Epithelial cell of proximal tubule (primary cell): ENCODE results near the gene RNPC3. TPM values are rescaled to one million over a fixed set of nuclear protein-coding genes. Genes with fewer than 3 reads are reported as not detected.
A peak's percentile ranks its signal among the peaks of the same experiment; 100 is the strongest.

Experiments
- DNase-seq: peaks from one replicate; pipeline ENCODE4 v3.0.0-alpha.2; 2011; ENCODE audit warnings: low read depth
- H3K4me3 ChIP-seq: 2 replicates; pipeline ENCODE4 v1.5.1; 2011; ENCODE audit warnings: low read depth, mild to moderate bottlenecking, low read length
- total RNA-seq: library from RNA; depleted of rRNA; stranded (reverse); fragments of >200 nt; gene quantifications from 2 replicates; pipeline ENCODE4 v1.2.3, GENCODE V29; 2015
- TF ChIP-seq, protein P1 (sequence below): conservative IDR thresholded peaks from 2 replicates; pipeline ENCODE4 v1.5.1; 2012; ENCODE audit warnings: low read depth, mild to moderate bottlenecking, low read length

Gene RNPC3
- total RNA-seq, 1 donor from 2014 or later: 6.4 TPM

DNA sequence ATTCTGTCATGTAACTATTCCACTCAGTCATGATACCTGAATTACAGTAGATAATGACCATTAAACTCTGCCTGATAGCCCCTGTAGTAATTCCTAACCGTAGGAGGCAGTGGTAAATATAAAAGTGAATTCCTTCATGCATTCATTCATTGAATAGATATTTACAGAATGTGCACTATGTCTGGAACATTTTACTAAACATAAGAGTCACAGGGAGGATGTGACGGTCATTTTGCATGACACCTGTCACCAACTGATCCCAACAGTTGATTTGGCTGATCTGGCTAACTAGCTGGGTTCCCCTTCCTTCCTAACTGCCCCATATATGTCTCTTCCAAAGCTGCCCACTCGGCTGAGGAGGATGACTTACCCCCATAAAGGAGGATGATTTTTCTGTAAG is 2.2 kb upstream of the RNPC3 start:
- TF ChIP-seq, protein P1, sequence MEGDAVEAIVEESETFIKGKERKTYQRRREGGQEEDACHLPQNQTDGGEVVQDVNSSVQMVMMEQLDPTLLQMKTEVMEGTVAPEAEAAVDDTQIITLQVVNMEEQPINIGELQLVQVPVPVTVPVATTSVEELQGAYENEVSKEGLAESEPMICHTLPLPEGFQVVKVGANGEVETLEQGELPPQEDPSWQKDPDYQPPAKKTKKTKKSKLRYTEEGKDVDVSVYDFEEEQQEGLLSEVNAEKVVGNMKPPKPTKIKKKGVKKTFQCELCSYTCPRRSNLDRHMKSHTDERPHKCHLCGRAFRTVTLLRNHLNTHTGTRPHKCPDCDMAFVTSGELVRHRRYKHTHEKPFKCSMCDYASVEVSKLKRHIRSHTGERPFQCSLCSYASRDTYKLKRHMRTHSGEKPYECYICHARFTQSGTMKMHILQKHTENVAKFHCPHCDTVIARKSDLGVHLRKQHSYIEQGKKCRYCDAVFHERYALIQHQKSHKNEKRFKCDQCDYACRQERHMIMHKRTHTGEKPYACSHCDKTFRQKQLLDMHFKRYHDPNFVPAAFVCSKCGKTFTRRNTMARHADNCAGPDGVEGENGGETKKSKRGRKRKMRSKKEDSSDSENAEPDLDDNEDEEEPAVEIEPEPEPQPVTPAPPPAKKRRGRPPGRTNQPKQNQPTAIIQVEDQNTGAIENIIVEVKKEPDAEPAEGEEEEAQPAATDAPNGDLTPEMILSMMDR: no peak
- no peak overlapping the region for H3K4me3 ChIP-seq
- DNase-seq: no peak

DNA sequence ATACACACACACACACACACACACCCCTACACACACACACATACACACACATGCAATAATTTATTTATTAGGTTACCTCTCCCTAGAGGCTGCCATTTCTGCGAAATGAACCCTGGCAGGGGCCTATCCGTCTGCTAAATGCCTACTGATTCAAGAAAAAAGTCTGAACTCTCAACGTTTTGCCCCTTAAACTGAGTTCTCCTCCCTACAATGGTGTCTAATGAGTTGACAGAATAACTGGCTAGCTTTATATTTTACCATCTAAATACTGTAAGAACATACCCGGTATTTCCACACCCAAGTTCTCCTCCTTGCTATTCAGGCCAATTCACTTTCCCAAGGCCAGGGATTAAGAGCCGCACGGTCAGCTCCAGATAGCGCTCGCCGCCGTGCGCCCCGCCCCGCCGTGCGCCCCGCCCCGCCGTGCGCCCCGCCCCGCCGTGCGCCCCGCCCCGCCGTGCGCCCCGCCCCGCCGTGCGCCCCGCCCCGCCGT is 339 bp upstream of the RNPC3 start:
- peak; percentile 27 for DNase-seq
- TF ChIP-seq, protein P1: no peak

DNA sequence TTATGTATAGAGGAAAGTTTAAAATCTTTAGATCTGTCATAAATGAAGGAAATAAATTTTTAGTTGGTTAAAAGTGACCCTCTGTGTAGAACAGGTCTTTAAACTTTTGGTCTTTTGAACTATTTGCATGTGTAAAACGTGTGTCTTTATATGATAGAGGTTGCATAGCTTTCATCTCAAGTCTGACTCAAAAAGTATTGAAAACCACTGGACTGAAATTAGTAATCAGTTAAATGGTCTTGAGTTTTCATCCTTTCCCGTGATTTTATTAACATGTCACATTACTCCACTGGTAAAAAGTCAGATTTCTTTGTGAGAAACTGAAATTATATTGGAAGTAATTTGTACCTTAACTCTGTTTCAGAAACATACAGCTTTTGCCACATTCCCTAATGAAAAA is 1.8 kb downstream of the RNPC3 start:
- H3K4me3 ChIP-seq: peak overlapping the region; percentile 92
- TF ChIP-seq, protein P1: no peak
- DNase-seq: no peak

More for the DNA sequence above, 339 bp upstream of the RNPC3 start:
- peak overlapping the region; percentile 50 for H3K4me3 ChIP-seq

DNA sequence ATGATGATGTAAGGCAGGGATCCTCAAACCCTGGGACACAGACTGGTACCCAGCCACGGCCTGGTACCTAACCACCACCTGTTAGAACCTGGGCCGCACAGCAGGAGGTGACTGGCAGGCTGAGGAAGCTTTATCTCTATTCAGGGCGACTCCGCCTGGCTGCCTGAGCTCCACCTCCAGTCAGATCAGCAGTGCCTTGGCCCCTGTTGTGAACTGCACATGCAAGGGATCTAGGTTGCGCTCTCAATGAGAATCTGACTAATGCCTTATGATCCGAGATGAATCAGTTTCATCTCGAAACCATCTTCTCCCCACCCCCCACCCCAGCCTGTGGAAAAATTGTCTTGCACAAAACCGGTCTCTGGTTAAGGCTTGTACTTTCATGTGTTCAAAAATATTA is 4.2 kb downstream of the RNPC3 start:
- DNase-seq: no peak

DNA sequence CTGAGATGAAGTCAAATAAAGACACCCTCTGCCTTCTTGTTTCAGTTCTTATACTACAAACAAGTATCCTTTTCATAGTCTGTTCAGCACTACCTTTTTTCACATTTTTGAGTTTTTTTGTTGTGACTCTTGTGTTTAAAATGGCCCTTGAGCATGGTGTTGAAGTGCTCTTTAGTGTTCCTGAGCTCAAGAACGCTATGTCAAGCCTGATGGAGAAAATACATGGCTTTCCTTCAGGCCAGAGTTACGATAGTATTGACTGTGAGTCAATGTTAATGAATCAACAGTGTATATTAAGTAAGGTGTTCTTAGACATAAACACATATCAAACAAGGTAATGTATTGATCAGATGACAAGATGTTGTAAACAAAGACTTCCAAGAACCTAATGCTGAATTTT is 12.7 kb downstream of the RNPC3 start:
- no peak for DNase-seq
- no peak overlapping the region for H3K4me3 ChIP-seq
- TF ChIP-seq, protein P1: no peak

More for the DNA sequence above, 4.2 kb downstream of the RNPC3 start:
- TF ChIP-seq, protein P1: no peak
- H3K4me3 ChIP-seq: no peak overlapping the region

DNA sequence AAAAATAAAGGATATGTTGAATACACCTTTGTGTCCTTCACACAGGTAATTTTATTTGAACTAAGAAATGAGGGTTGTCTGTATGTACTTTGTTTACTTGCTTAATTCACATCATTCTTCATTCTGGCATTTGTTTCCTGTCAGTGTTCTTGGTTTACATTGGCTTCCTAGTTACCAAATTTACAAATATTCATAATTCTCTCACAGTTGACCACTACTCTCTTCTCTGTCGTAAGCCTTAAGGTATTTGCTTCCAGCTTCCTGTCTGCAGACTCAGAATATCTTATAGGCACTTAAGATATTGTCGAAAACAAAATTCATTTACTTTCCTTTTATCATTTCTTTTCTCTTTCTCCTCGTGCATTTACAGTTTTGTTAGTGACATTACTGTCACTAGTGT is 15.9 kb downstream of the RNPC3 start:
- TF ChIP-seq, protein P1: no peak
- DNase-seq: no peak
- no peak overlapping the region for H3K4me3 ChIP-seq

DNA sequence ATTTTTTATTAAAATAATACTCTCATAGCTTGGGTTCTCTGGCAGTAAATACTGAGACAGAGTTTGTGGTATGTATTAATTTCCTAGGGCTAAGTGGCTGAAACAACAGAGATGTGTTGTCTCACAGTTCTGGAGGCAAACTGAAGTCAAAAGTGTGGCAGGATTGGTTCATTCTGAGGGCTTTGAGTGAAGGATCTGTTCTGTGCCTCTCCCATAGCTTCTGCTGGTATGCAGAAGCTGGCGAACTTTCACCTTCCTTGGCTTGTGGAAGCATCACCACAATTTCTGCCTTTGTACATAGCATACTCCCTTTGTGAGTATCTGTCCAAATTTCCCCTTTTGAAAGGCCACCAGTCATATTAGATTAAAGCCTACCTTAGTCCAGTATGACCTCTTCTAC is 21.0 kb downstream of the RNPC3 start:
- TF ChIP-seq, protein P1: no peak
- DNase-seq: no peak

More for the DNA sequence above, 21.0 kb downstream of the RNPC3 start:
- no peak overlapping the region for H3K4me3 ChIP-seq
